ENCODE data around the gene CYREN. TPM values are rescaled to one million over a fixed set of nuclear protein-coding genes. Genes with fewer than 3 reads are reported as not detected.

The CYREN gene
- 10 to 100 TPM; 26.5 to 34.7 (median 31.0) TPM for polyA plus RNA-seq (ENCODE audit: insufficient read length in 10 of 10)
- long read RNA-seq, donor 1, partial matches to known transcripts: 0 of 1 reads
- long read RNA-seq, donor 1, other reads (novel, unspliced or antisense): 0 of 1 reads
- long read RNA-seq, donor 2, partial matches to known transcripts: 0 of 7 reads
- long read RNA-seq, donor 2, other reads (novel, unspliced or antisense): 0 of 7 reads
- long read RNA-seq, donor 3: 0 reads
- long read RNA-seq, donor 4, partial matches to known transcripts: 0 of 4 reads
- long read RNA-seq, donor 4, other reads (novel, unspliced or antisense): 0 of 4 reads
- long read RNA-seq, donor 5, transcript CYREN-210 (2 exons, 578 nt): major isoform, 8 of 12 reads
- long read RNA-seq, donor 5, partial matches to known transcripts: 0 of 12 reads
- long read RNA-seq, donor 5, other reads (novel, unspliced or antisense): 0 of 12 reads
- long read RNA-seq, donor 6, partial matches to known transcripts: 0 of 7 reads
- long read RNA-seq, donor 6, other reads (novel, unspliced or antisense): 0 of 7 reads
- long read RNA-seq, donor 7, partial matches to known transcripts: 0 of 8 reads
- long read RNA-seq, donor 7, other reads (novel, unspliced or antisense): 0 of 8 reads
- long read RNA-seq, donor 8, partial matches to known transcripts: 0 of 4 reads
- long read RNA-seq, donor 8, other reads (novel, unspliced or antisense): 0 of 4 reads
- long read RNA-seq, donor 9, partial matches to known transcripts: 0 of 1 reads
- long read RNA-seq, donor 9, other reads (novel, unspliced or antisense): 0 of 1 reads

GRCh38 chr7:135170274-135170997 is at the start of gene CYREN:
TSS of gene CYREN (minus strand) at chr7:135170707. CDS start at chr7:135168922, 1,785 bp downstream.
- peak; percentile 92 to 96 (median 93) for DNase-seq

GRCh38 chr7:135217645-135218509 is 47.4 kb upstream of the CYREN start:
- no peak for DNase-seq

GRCh38 chr7:135215698-135216097 is 45.2 kb upstream of the CYREN start:
- DNase-seq: no peak

GRCh38 chr7:135215180-135215579 is 44.7 kb upstream of the CYREN start:
- no peak for DNase-seq

GRCh38 chr7:135213831-135214230 is 43.3 kb upstream of the CYREN start:
- no peak for DNase-seq

GRCh38 chr7:135211946-135212685 is 41.6 kb upstream of the CYREN start:
- peak; percentile 54 to 85 (median 81) for DNase-seq

GRCh38 chr7:135211179-135211945 is 40.9 kb upstream of the CYREN start, which contains the start of gene WDR91:
TSS of gene WDR91 (minus strand) at chr7:135211526. CDS start at chr7:135211502, 24 bp downstream.
- DNase-seq: peak; percentile 93 to 97 (median 95)

GRCh38 chr7:135210888-135211178 is 40.3 kb upstream of the CYREN start:
- DNase-seq: peak in 2 of 3 donors; percentile 17 to 51

- DNase-seq: peak in 1 of 3 donors; percentile 13
These were observed 38.8 kb upstream of the CYREN start for GRCh38 chr7:135209225-135209834.

GRCh38 chr7:135208102-135208793 is 37.7 kb upstream of the CYREN start:
- DNase-seq: no peak

GRCh38 chr7:135207406-135208101 is 37.0 kb upstream of the CYREN start:
- DNase-seq: no peak

- DNase-seq: no peak
These were observed 36.5 kb upstream of the CYREN start for GRCh38 chr7:135206941-135207391.

- DNase-seq: no peak
These were observed 35.3 kb upstream of the CYREN start for GRCh38 chr7:135205850-135206249.

- no peak for DNase-seq
These were observed 34.4 kb upstream of the CYREN start for GRCh38 chr7:135204876-135205275.

GRCh38 chr7:135204341-135204749 is 33.8 kb upstream of the CYREN start:
- no peak for DNase-seq

- DNase-seq: no peak
These were observed 30.8 kb upstream of the CYREN start for GRCh38 chr7:135201350-135201749.

- no peak for DNase-seq
These were observed 30.4 kb upstream of the CYREN start for GRCh38 chr7:135200821-135201331.

GRCh38 chr7:135199439-135199838 is 28.9 kb upstream of the CYREN start:
- DNase-seq: no peak
